Keratinocyte (primary cell): Measurements from ENCODE around the gene RAP1GAP2. TPM values are rescaled to one million over a fixed set of nuclear protein-coding genes. Genes with fewer than 3 reads are reported as not detected.

Experiments
- DNase-seq: peaks from one replicate; pipeline ENCODE4 v3.0.0-alpha.2; 2011; ENCODE audit warnings: low read depth, missing footprints, low spot score
- FAIRE-seq: peaks from 2 replicates; lab custom pipeline; 2011; peaks lifted over from hg19 to GRCh38; lab: Jason Lieb, UNC
- H2AFZ ChIP-seq: 2 replicates; pipeline ENCODE4 v1.6.0; 2012; ENCODE audit warnings: low read length, control low read depth, inconsistent platforms; ENCODE audit not compliant: control insufficient read depth
- H3K27ac ChIP-seq: 2 replicates; pipeline ENCODE4 v1.5.1; 2011; ENCODE audit warnings: low read length; ENCODE audit not compliant: control insufficient read depth, insufficient read depth
- H3K27me3 ChIP-seq: 3 replicates; pipeline ENCODE4 v1.6.0; 2011; ENCODE audit warnings: low read length; ENCODE audit not compliant: control insufficient read depth, insufficient read depth; ENCODE audit errors: extremely low read depth
- H3K36me3 ChIP-seq, 2 experiments: 2 replicates in 1 of 2; 3 replicates in 1 of 2; pipeline ENCODE4 v1.5.1; 2011; ENCODE audit warnings: low read length in 2 of 2, mild to moderate bottlenecking in 1 of 2; ENCODE audit not compliant: control insufficient read depth in 2 of 2, insufficient read depth in 2 of 2; ENCODE audit errors: extremely low read depth in 1 of 2
- H3K4me1 ChIP-seq: 3 replicates; pipeline ENCODE4 v1.5.1; 2011; ENCODE audit warnings: low read length; ENCODE audit not compliant: control insufficient read depth, insufficient read depth; ENCODE audit errors: extremely low read depth
- H3K4me2 ChIP-seq: 3 replicates; pipeline ENCODE4 v1.6.0; 2011; ENCODE audit warnings: low read depth, low read length; ENCODE audit not compliant: control insufficient read depth, insufficient read depth; ENCODE audit errors: extremely low read depth
- H3K4me3 ChIP-seq, 3 experiments: fragments of 200-600 bp in 1 of 3; sonication (generic) in 1 of 3; 2 replicates in 2 of 3; 3 replicates in 1 of 3; pipeline ENCODE4 v1.5.1; 2011 to 2016; ENCODE audit warnings: low read length in 3 of 3, mild to moderate bottlenecking in 3 of 3, control low read depth in 2 of 3, inconsistent platforms in 1 of 3, low read depth in 1 of 3, mixed read lengths in 1 of 3, mixed run types in 1 of 3, moderate library complexity in 1 of 3; ENCODE audit not compliant: control insufficient read depth in 2 of 3, insufficient read depth in 2 of 3; ENCODE audit errors: extremely low read depth in 1 of 3
- H3K79me2 ChIP-seq: 2 replicates; pipeline ENCODE4 v1.6.0; 2012; ENCODE audit warnings: low read length; ENCODE audit not compliant: control insufficient read depth, insufficient read depth
- H3K9ac ChIP-seq: 3 replicates; pipeline ENCODE4 v1.6.0; 2011; ENCODE audit warnings: low read length; ENCODE audit not compliant: control insufficient read depth, insufficient read depth; ENCODE audit errors: extremely low read depth
- H3K9me1 ChIP-seq: 3 replicates; pipeline ENCODE4 v1.6.0; 2011; ENCODE audit warnings: low read length; ENCODE audit not compliant: control insufficient read depth, insufficient read depth; ENCODE audit errors: extremely low read depth
- H3K9me3 ChIP-seq: 2 replicates; pipeline ENCODE4 v1.5.1; 2012; ENCODE audit warnings: low read depth, low read length; ENCODE audit not compliant: control insufficient read depth
- H4K20me1 ChIP-seq: 3 replicates; pipeline ENCODE4 v1.6.0; 2011; ENCODE audit warnings: low read length; ENCODE audit not compliant: control insufficient read depth, insufficient read depth; ENCODE audit errors: extremely low read depth
- EZH2 ChIP-seq: IDR thresholded peaks from one replicate; pipeline ENCODE4 v1.6.1; 2012; ENCODE audit warnings: inconsistent platforms, mild to moderate bottlenecking, low read length, moderate library complexity
- dilution Hi-C: fragments of 300-500 bp; cut with MboI; formaldehyde crosslinking; loops from one replicate; pipeline ENCODE4 v1.7.0; 2020; ENCODE audit warnings: low sequenced_read_pairs; ENCODE audit not compliant: extremely low pct_ligation_motif_present
- polyA plus RNA-seq, 5 experiments: library from polyadenylated mRNA; depleted of rRNA in 3 of 5; stranded (reverse) in 3 of 5; stranded (forward) in 1 of 5; unstranded in 1 of 5; fragments of >200 nt; gene quantifications; 1 replicate in 1 of 5; 2 replicates in 3 of 5; 3 replicates in 1 of 5; pipeline versions ENCODE4 v1.2.1 to v1.2.3, GENCODE V29; 2011 to 2012; ENCODE audit warnings: missing spikeins in 2 of 5, low read depth in 1 of 5, low replicate concordance in 1 of 5
- TF ChIP-seq, protein P1 (sequence below), 3 experiments: IDR thresholded peaks in 1 of 3; conservative IDR thresholded peaks in 1 of 3; optimal IDR thresholded peaks in 1 of 3; 2 replicates in 2 of 3; 3 replicates in 1 of 3; pipeline versions ENCODE3 to v1.5.1; 2011; ENCODE audit warnings: low read length in 3 of 3, mild to moderate bottlenecking in 3 of 3, moderate library complexity in 2 of 3, control low read depth in 1 of 3, inconsistent platforms in 1 of 3; ENCODE audit not compliant: insufficient read depth in 2 of 3; ENCODE audit errors: extremely low read depth in 1 of 3

Gene RAP1GAP2
- polyA plus RNA-seq, 1 donor (not counting 4 experiments of a cell fraction or from before 2014, with no cell fraction given), result 13.6 TPM

DNA sequence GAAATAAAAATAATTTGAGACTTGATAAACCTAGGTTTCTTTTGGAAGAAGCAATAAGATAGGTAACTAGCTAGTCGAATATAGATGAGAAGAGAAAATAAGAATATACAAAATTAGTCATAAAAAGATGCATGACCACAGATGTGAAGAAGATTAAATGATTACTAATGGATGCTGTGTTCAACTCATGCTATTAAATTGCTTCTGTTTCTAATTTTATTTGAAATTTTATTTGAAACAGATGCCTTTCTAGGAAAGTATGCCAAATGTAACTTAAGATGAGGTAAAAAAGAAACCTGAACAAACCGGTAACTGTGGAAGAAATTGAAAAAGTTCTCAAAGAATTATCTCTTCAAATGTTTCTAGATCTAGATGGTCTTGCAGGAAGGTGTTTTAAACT, 175.6 kb downstream of the RAP1GAP2 start:
- no peak overlapping the region for H3K27ac ChIP-seq
- H3K9me3 ChIP-seq, result no peaks in the 10 kb centered on the region
- H4K20me1 ChIP-seq, result no peaks in the 10 kb centered on the region
- no peak for DNase-seq
- no peaks in the 10 kb centered on the region for H3K4me1 ChIP-seq
- no peak overlapping the region for H3K4me3 ChIP-seq
- no peak for FAIRE-seq
- H2AFZ ChIP-seq, result no peak overlapping the region
- no peaks in the 10 kb centered on the region for H3K27me3 ChIP-seq
- no peaks in the 10 kb centered on the region for H3K9me1 ChIP-seq
- dilution Hi-C loops, result no loop called here
- H3K4me2 ChIP-seq, result no peak overlapping the region
- peaks cover 2% of the 10 kb centered on the region for H3K79me2 ChIP-seq
- no peak overlapping the region for H3K9ac ChIP-seq
- TF ChIP-seq, protein P1, sequence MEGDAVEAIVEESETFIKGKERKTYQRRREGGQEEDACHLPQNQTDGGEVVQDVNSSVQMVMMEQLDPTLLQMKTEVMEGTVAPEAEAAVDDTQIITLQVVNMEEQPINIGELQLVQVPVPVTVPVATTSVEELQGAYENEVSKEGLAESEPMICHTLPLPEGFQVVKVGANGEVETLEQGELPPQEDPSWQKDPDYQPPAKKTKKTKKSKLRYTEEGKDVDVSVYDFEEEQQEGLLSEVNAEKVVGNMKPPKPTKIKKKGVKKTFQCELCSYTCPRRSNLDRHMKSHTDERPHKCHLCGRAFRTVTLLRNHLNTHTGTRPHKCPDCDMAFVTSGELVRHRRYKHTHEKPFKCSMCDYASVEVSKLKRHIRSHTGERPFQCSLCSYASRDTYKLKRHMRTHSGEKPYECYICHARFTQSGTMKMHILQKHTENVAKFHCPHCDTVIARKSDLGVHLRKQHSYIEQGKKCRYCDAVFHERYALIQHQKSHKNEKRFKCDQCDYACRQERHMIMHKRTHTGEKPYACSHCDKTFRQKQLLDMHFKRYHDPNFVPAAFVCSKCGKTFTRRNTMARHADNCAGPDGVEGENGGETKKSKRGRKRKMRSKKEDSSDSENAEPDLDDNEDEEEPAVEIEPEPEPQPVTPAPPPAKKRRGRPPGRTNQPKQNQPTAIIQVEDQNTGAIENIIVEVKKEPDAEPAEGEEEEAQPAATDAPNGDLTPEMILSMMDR (optimal IDR thresholded peaks at IDR 0.05 in 1 of 3, IDR thresholded peaks at IDR 0.05 in 1 of 3, conservative IDR thresholded peaks at IDR 0.05 in 1 of 3; ENCODE audit: extremely low read depth in 1 of 3, insufficient read depth in 2 of 3, low read length in 3 of 3), result no peak
- H3K36me3 ChIP-seq, result peaks cover 0 to 5% of the 10 kb centered on the region in 2 experiments

DNA sequence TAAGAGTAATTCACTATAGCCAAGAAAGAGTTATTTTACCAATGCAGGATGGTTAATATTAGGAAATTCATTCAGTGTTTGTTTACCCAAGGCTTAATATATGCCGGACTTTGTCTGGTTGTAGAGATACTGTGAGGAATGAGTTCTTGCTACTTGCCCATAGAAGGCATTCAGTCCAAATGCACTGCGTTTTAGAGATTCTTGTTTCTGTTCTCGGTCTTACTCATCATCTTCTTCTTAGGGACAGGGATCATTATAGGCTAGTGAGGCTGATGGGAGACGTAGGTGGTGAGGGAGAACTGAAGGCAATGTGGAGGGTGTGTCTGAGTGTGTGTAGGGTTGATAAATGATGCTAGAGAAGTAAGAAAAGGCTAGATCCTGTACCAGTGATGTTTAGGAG, 176.5 kb downstream of the RAP1GAP2 start:
- peaks cover 2% of the 10 kb centered on the region for H3K79me2 ChIP-seq
- FAIRE-seq, result no peak
- H3K4me3 ChIP-seq, result no peak overlapping the region
- H3K9me3 ChIP-seq, result no peaks in the 10 kb centered on the region
- TF ChIP-seq, protein P1 (optimal IDR thresholded peaks at IDR 0.05 in 1 of 3, IDR thresholded peaks at IDR 0.05 in 1 of 3, conservative IDR thresholded peaks at IDR 0.05 in 1 of 3; ENCODE audit: extremely low read depth in 1 of 3, insufficient read depth in 2 of 3, low read length in 3 of 3), result no peak
- TF ChIP-seq EZH2, result no peak
- no peaks in the 10 kb centered on the region for H3K27me3 ChIP-seq
- no peak overlapping the region for H3K4me2 ChIP-seq
- H3K4me1 ChIP-seq, result no peaks in the 10 kb centered on the region
- dilution Hi-C loops, result no loop called here
- H3K9me1 ChIP-seq, result no peaks in the 10 kb centered on the region
- no peak overlapping the region for H2AFZ ChIP-seq
- no peak overlapping the region for H3K9ac ChIP-seq
- no peak for DNase-seq
- no peak overlapping the region for H3K27ac ChIP-seq
- no peaks in the 10 kb centered on the region for H3K36me3 ChIP-seq
- no peaks in the 10 kb centered on the region for H4K20me1 ChIP-seq
